GM18502 (cell line): ENCODE results near the gene PPP1R12A.
"Not testable (repeated sequence)": the region's sequence is repeated elsewhere in the genome, so short reads cannot be mapped to it uniquely, and the experiment has no call there.

Experiments used
- ATAC-seq: cut with Tn5 transposase; IDR thresholded peaks from one replicate; pipeline ENCODE4 v1.9.1; 2021; ENCODE audit warnings: mild to moderate bottlenecking; ENCODE audit not compliant: unreplicated experiment, poor library complexity

The PPP1R12A gene

GRCh38 chr12:79897617-79898016 lies 37.3 kb downstream of the PPP1R12A start:
- ATAC-seq: no peak

GRCh38 chr12:79895804-79896203 lies 39.1 kb downstream of the PPP1R12A start:
- ATAC-seq: no peak

- no peak for ATAC-seq
Measured at GRCh38 chr12:79895071-79895470, 39.8 kb downstream of the PPP1R12A start.

GRCh38 chr12:79891506-79892162 lies 43.3 kb downstream of the PPP1R12A start:
- no peak for ATAC-seq

GRCh38 chr12:79887890-79888289 lies 47.0 kb downstream of the PPP1R12A start:
- ATAC-seq: no peak

- ATAC-seq: peak; percentile 76
Measured at GRCh38 chr12:79886917-79887519, 47.9 kb downstream of the PPP1R12A start.

- ATAC-seq: no peak
Measured at GRCh38 chr12:79885911-79886490, 48.9 kb downstream of the PPP1R12A start.

GRCh38 chr12:79884401-79885006 lies 50.4 kb downstream of the PPP1R12A start:
- no peak for ATAC-seq

- no peak for ATAC-seq
Measured at GRCh38 chr12:79883216-79883615, 51.7 kb downstream of the PPP1R12A start.

- no peak for ATAC-seq
Measured at GRCh38 chr12:79881351-79881750, 53.5 kb downstream of the PPP1R12A start.

GRCh38 chr12:79878506-79878905 lies 56.4 kb downstream of the PPP1R12A start:
- not testable (repeated sequence) for ATAC-seq

- no peak for ATAC-seq
Measured at GRCh38 chr12:79877246-79877645, 57.7 kb downstream of the PPP1R12A start.

- no peak for ATAC-seq
Measured at GRCh38 chr12:79874665-79875064, 60.2 kb downstream of the PPP1R12A start.

GRCh38 chr12:79873201-79873600 lies 61.7 kb downstream of the PPP1R12A start:
- no peak for ATAC-seq

GRCh38 chr12:79871621-79872020 lies 63.3 kb downstream of the PPP1R12A start:
- no peak for ATAC-seq

- no peak for ATAC-seq
Measured at GRCh38 chr12:79870916-79871315, 64.0 kb downstream of the PPP1R12A start.

- no peak for ATAC-seq
Measured at GRCh38 chr12:79859646-79860045, 75.3 kb downstream of the PPP1R12A start.

GRCh38 chr12:79858518-79858917 lies 76.4 kb downstream of the PPP1R12A start:
- no peak for ATAC-seq

- no peak for ATAC-seq
Measured at GRCh38 chr12:79857675-79858074, 77.2 kb downstream of the PPP1R12A start.

GRCh38 chr12:79850610-79851299 lies 84.1 kb downstream of the PPP1R12A start:
- ATAC-seq: no peak

- no peak for ATAC-seq
Measured at GRCh38 chr12:79848339-79848738, 86.6 kb downstream of the PPP1R12A start.
